H9 (cell line): Measurements from ENCODE around the gene BTRC. TPM values are rescaled to one million over a fixed set of nuclear protein-coding genes. Genes with fewer than 3 reads are reported as not detected.
A peak's percentile ranks its signal among the peaks of the same experiment; 100 is the strongest.

Experiments used
- DNase-seq: peaks from one replicate; pipeline ENCODE4 v3.0.0-alpha.2; 2017
- H2AFZ ChIP-seq: one replicate; pipeline ENCODE4 v1.6.1; 2013; ENCODE audit warnings: mild to moderate bottlenecking, low read length, control low read depth, moderate library complexity
- H2AK5ac ChIP-seq: 2 replicates; pipeline ENCODE4 v1.6.1; 2013; ENCODE audit warnings: low read length, control low read depth, mixed read lengths; ENCODE audit not compliant: insufficient read length
- H2BK120ac ChIP-seq: one replicate; pipeline ENCODE4 v1.6.1; 2013; ENCODE audit warnings: low read depth, mild to moderate bottlenecking, low read length, control low read depth, inconsistent platforms; ENCODE audit not compliant: poor library complexity, severe bottlenecking
- H2BK12ac ChIP-seq: 2 replicates; pipeline ENCODE4 v1.6.1; 2013; ENCODE audit warnings: low read length, control low read depth, mixed read lengths, low read depth; ENCODE audit not compliant: insufficient read length
- H2BK15ac ChIP-seq: 2 replicates; pipeline ENCODE4 v1.6.1; 2013; ENCODE audit warnings: low read depth, low read length, control low read depth
- H2BK20ac ChIP-seq: one replicate; pipeline ENCODE4 v1.6.1; 2013; ENCODE audit warnings: low read depth, mild to moderate bottlenecking, low read length, control low read depth, inconsistent platforms; ENCODE audit not compliant: poor library complexity, severe bottlenecking
- H2BK5ac ChIP-seq: 2 replicates; pipeline ENCODE4 v1.6.1; 2013; ENCODE audit warnings: low read length, control low read depth, mixed read lengths; ENCODE audit not compliant: insufficient read length
- H3K14ac ChIP-seq: 2 replicates; pipeline ENCODE4 v1.6.1; 2013; ENCODE audit warnings: low read length, control low read depth; ENCODE audit not compliant: insufficient read depth
- H3K18ac ChIP-seq: 2 replicates; pipeline ENCODE4 v1.6.1; 2013; ENCODE audit warnings: low read depth, mild to moderate bottlenecking, mixed read lengths, low read length, control low read depth; ENCODE audit not compliant: insufficient read length
- H3K23ac ChIP-seq: 2 replicates; pipeline ENCODE4 v1.6.1; 2013; ENCODE audit warnings: low read length, control low read depth, mixed read lengths, low read depth; ENCODE audit not compliant: insufficient read length
- H3K23me2 ChIP-seq: 2 replicates; pipeline ENCODE4 v1.6.1; 2013; ENCODE audit warnings: low read depth, mild to moderate bottlenecking, mixed read lengths, low read length, control low read depth; ENCODE audit not compliant: insufficient read length, poor library complexity, severe bottlenecking
- H3K27ac ChIP-seq: 2 replicates; pipeline ENCODE4 v1.5.1; 2013; ENCODE audit warnings: low read length, control low read depth, mixed read lengths, low read depth; ENCODE audit not compliant: insufficient read length
- H3K27me3 ChIP-seq: 2 replicates; pipeline ENCODE4 v1.6.1; 2013; ENCODE audit warnings: low read length, control low read depth, inconsistent platforms; ENCODE audit not compliant: insufficient read depth
- H3K4ac ChIP-seq: 2 replicates; pipeline ENCODE4 v1.6.1; 2013; ENCODE audit warnings: low read depth, mild to moderate bottlenecking, control low read depth, inconsistent platforms, low read length, moderate library complexity
- H3K4me1 ChIP-seq: 2 replicates; pipeline ENCODE4 v1.6.1; 2013; ENCODE audit warnings: low read length, control low read depth, inconsistent platforms; ENCODE audit not compliant: insufficient read depth
- H3K4me2 ChIP-seq: 2 replicates; pipeline ENCODE4 v1.6.1; 2013; ENCODE audit warnings: low read length, control low read depth, mixed read lengths; ENCODE audit not compliant: insufficient read length, insufficient read depth
- H3K56ac ChIP-seq: 2 replicates; pipeline ENCODE4 v1.6.1; 2013; ENCODE audit warnings: low read depth, mild to moderate bottlenecking, mixed read lengths, low read length, control low read depth; ENCODE audit not compliant: insufficient read length
- H3K79me1 ChIP-seq: 2 replicates; pipeline ENCODE4 v1.6.1; 2013; ENCODE audit warnings: low read depth, mild to moderate bottlenecking, moderate library complexity, low read length, control low read depth, inconsistent platforms; ENCODE audit not compliant: insufficient read depth, poor library complexity, severe bottlenecking
- H3K79me2 ChIP-seq: 2 replicates; pipeline ENCODE4 v1.6.1; 2013; ENCODE audit warnings: low read length, control low read depth, inconsistent platforms; ENCODE audit not compliant: insufficient read depth
- H3K9ac ChIP-seq: 2 replicates; pipeline ENCODE4 v1.6.1; 2013; ENCODE audit warnings: low read length, control low read depth, mixed read lengths; ENCODE audit not compliant: insufficient read length; ENCODE audit errors: extremely low read depth
- H3K9me3 ChIP-seq: one replicate; pipeline ENCODE4 v1.6.1; 2013; ENCODE audit warnings: low read depth, low read length, inconsistent platforms; ENCODE audit not compliant: control insufficient read depth
- H3T11ph ChIP-seq: one replicate; pipeline ENCODE4 v1.6.1; 2013; ENCODE audit warnings: mild to moderate bottlenecking, low read length, control low read depth, inconsistent platforms
- H4K20me1 ChIP-seq: one replicate; pipeline ENCODE4 v1.6.1; 2013; ENCODE audit not compliant: control insufficient read depth, insufficient read length, insufficient read depth
- H4K5ac ChIP-seq: 2 replicates; pipeline ENCODE4 v1.6.1; 2013; ENCODE audit warnings: low read depth, mild to moderate bottlenecking, mixed read lengths, low read length, control low read depth; ENCODE audit not compliant: insufficient read length
- H4K8ac ChIP-seq: replicated peaks from 2 replicates; pipeline ENCODE4 v1.6.1; 2013; ENCODE audit warnings: low read length, control low read depth, mixed read lengths, low read depth; ENCODE audit not compliant: insufficient read length
- H4K91ac ChIP-seq: 2 replicates; pipeline ENCODE4 v1.6.1; 2013; ENCODE audit warnings: low read depth, mild to moderate bottlenecking, moderate library complexity, mixed read lengths, low read length, control low read depth; ENCODE audit not compliant: insufficient read length
- H3K27ac Mint-ChIP-seq, 3 experiments: 2 replicates in 2 of 3; 3 replicates in 1 of 3; pipeline ENCODE4 v1.8.0; 2020 to 2021; ENCODE audit warnings: mixed read lengths in 3 of 3, mild to moderate bottlenecking in 1 of 3, moderate library complexity in 1 of 3
- H3K27me3 Mint-ChIP-seq: 2 replicates; pipeline ENCODE4 v1.8.0; 2021; ENCODE audit warnings: low read depth, mild to moderate bottlenecking, moderate library complexity, mixed read lengths
- H3K36me3 Mint-ChIP-seq, 3 experiments: 2 replicates in 2 of 3; 3 replicates in 1 of 3; pipeline ENCODE4 v1.8.0; 2020 to 2021; ENCODE audit warnings: low read depth in 3 of 3, mixed read lengths in 3 of 3; ENCODE audit not compliant: insufficient read depth in 1 of 3
- H3K4me1 Mint-ChIP-seq, 2 experiments: 2 replicates each; pipeline ENCODE4 v1.8.0; 2020; ENCODE audit warnings: mixed read lengths in 2 of 2
- H3K4me3 Mint-ChIP-seq, 2 experiments: 2 replicates in 1 of 2; 3 replicates in 1 of 2; pipeline ENCODE4 v1.8.0; 2020 to 2021; ENCODE audit warnings: mild to moderate bottlenecking in 2 of 2, mixed read lengths in 2 of 2, moderate library complexity in 1 of 2
- H3K9me3 Mint-ChIP-seq, 2 experiments: 2 replicates in 1 of 2; 3 replicates in 1 of 2; pipeline ENCODE4 v1.8.0; 2020; ENCODE audit warnings: mild to moderate bottlenecking in 2 of 2, mixed read lengths in 2 of 2, moderate library complexity in 1 of 2
- WGBS: extraction: QIAGEN DNeasy Blood & Tissue Kit; methylation state at CpG from one replicate; pipeline ENCODE4 v1.1.7; 2013; ENCODE audit warnings: missing lambda C conversion rate, low lambda C conversion rate, mixed read lengths; ENCODE audit not compliant: insufficient read length; ENCODE audit errors: extremely low coverage; 5-methylcytosine and 5-hydroxymethylcytosine counted together
- total RNA-seq: library from RNA; stranded (reverse); gene quantifications from 2 replicates; pipeline ENCODE4 v1.2.1, GENCODE V29; 2021
- TF ChIP-seq, protein P1 (sequence below): fragments of 200-600 bp; sonication (generic); conservative IDR thresholded peaks from 3 replicates; pipeline ENCODE4 v1.8.0; 2021; ENCODE audit warnings: antibody characterized with exemption, mild to moderate bottlenecking

The BTRC gene
- total RNA-seq, 1 experiment from 2014 or later, result 24.2 TPM

DNA sequence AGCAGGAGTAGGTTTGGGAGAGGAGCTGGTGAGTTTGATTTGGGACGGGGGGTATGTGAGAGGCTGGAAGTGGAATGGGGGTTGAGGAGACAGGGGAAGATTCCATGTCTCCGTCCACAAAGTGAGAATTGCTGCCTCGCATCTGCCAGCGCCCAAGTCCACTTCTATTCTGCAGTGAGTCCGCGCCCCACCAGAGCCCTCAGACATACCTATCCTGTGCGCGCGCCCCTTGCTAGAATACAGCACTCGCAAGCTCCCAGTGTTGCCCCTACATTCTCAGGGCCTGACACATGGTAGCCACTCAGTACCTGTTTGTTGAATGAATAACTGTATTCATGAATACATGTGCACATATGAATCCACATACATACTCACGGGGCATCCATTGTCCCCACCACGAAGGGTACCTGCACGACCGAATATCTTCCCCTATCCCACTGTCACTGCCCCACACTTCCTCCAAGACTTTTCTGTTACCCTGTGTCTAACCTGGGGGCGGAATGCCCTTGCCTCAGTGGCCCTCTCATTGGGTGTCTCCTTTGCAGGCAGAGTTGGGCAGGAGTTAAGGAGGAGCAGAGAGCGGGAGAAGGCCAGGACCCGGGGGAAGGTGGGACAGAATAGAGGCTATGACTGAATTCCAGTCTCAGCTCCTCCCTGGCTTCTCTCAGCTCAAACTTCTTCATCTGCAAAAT, 214.2 kb downstream of the BTRC start:
- Histone ChIP-seq H2AK5ac (no peak overlapping the region), H3K4me2 (no peak overlapping the region), H2BK20ac (no peak overlapping the region), H4K91ac (no peak overlapping the region), H3K14ac (no peak overlapping the region), H3T11ph (no peak overlapping the region), H3K27me3 (peaks cover 14% of the 10 kb centered on the region; the same call in 1 of the 2 replicates), H3K4ac (no peak overlapping the region), H4K8ac (no peak overlapping the region), H2BK5ac (no peak overlapping the region), H2BK120ac (no peak overlapping the region), H3K27ac (no peak overlapping the region), H3K23me2 (peaks cover 16% of the 10 kb centered on the region), H3K56ac (no peak overlapping the region), H2AFZ (no peak overlapping the region), H3K4me1 (no peaks in the 10 kb centered on the region), H3K9ac (no peak overlapping the region), H3K9me3 (no peaks in the 10 kb centered on the region), H3K79me2 (no peaks in the 10 kb centered on the region), H4K5ac (no peak overlapping the region), H3K79me1 (no peaks in the 10 kb centered on the region), H2BK15ac (no peak overlapping the region), H3K23ac (no peak overlapping the region), H4K20me1 (no peaks in the 10 kb centered on the region), H2BK12ac (no peak overlapping the region), H3K18ac (no peak overlapping the region)
- no CpG with 5 or more reads among the region's 17 CpGs for WGBS
- H3K4me3 Mint-ChIP-seq, result peak overlapping the region in 1 of 2 experiments; percentile 62; a peak in 2 of 5 replicates
- DNase-seq, result no peak
- H3K9me3 Mint-ChIP-seq, result no peaks in the 10 kb centered on the region; a peak in 1 of 5 replicates
- TF ChIP-seq, protein P1, sequence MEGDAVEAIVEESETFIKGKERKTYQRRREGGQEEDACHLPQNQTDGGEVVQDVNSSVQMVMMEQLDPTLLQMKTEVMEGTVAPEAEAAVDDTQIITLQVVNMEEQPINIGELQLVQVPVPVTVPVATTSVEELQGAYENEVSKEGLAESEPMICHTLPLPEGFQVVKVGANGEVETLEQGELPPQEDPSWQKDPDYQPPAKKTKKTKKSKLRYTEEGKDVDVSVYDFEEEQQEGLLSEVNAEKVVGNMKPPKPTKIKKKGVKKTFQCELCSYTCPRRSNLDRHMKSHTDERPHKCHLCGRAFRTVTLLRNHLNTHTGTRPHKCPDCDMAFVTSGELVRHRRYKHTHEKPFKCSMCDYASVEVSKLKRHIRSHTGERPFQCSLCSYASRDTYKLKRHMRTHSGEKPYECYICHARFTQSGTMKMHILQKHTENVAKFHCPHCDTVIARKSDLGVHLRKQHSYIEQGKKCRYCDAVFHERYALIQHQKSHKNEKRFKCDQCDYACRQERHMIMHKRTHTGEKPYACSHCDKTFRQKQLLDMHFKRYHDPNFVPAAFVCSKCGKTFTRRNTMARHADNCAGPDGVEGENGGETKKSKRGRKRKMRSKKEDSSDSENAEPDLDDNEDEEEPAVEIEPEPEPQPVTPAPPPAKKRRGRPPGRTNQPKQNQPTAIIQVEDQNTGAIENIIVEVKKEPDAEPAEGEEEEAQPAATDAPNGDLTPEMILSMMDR, result no peak
- no peak overlapping the region; a peak in 1 of 7 replicates for H3K27ac Mint-ChIP-seq
- peaks cover 91% of the 10 kb centered on the region for H3K27me3 Mint-ChIP-seq
- peaks cover 24 to 28% of the 10 kb centered on the region in 2 experiments for H3K4me1 Mint-ChIP-seq
- no peaks in the 10 kb centered on the region; a peak in 1 of 7 replicates for H3K36me3 Mint-ChIP-seq
